Loucy (cell line): ENCODE measurements around the gene PIK3R5.

ENCODE experiments used
- H2AFZ ChIP-seq: fragments of 200-600 bp; sonication (generic); 2 replicates; pipeline ENCODE4 v1.6.0; 2016; ENCODE audit warnings: antibody characterized with exemption, mild to moderate bottlenecking, low read length, moderate library complexity
- H3F3A ChIP-seq: fragments of 200-600 bp; 2 replicates; pipeline ENCODE4 v1.6.0; 2016; ENCODE audit warnings: antibody characterized with exemption, low read depth, mild to moderate bottlenecking
- H3K27me3 ChIP-seq: fragments of 200-600 bp; sonication (generic); 2 replicates; pipeline ENCODE4 v1.6.1; 2014; ENCODE audit warnings: low read length, mild to moderate bottlenecking; ENCODE audit not compliant: insufficient read depth, poor library complexity, severe bottlenecking
- H3K36me3 ChIP-seq: fragments of 200-600 bp; sonication (generic); 2 replicates; pipeline ENCODE4 v1.6.1; 2016; ENCODE audit warnings: low read length; ENCODE audit not compliant: insufficient read depth
- H3K4me1 ChIP-seq: fragments of 200-600 bp; sonication (generic); 2 replicates; pipeline ENCODE4 v1.5.1; 2014; ENCODE audit warnings: low read length, mild to moderate bottlenecking; ENCODE audit not compliant: insufficient read depth, poor library complexity, severe bottlenecking
- H3K4me2 ChIP-seq: fragments of 200-600 bp; sonication (generic); 2 replicates; pipeline ENCODE4 v1.6.0; 2014; ENCODE audit warnings: antibody characterized with exemption, low read length, low read depth, mild to moderate bottlenecking; ENCODE audit not compliant: poor library complexity, severe bottlenecking
- H3K4me3 ChIP-seq: fragments of 200-600 bp; sonication (generic); 2 replicates; pipeline ENCODE4 v1.5.1; 2014; ENCODE audit warnings: low read length, mild to moderate bottlenecking, mixed read lengths; ENCODE audit not compliant: poor library complexity, severe bottlenecking
- H3K79me2 ChIP-seq: fragments of 200-600 bp; sonication (generic); 2 replicates; pipeline ENCODE4 v1.6.1; 2014; ENCODE audit warnings: low read length; ENCODE audit not compliant: insufficient read depth
- H3K9ac ChIP-seq: fragments of 200-600 bp; sonication (generic); 2 replicates; pipeline ENCODE4 v1.6.0; 2014; ENCODE audit warnings: mild to moderate bottlenecking, low read depth, low read length, moderate library complexity; ENCODE audit not compliant: poor library complexity, severe bottlenecking
- H3K9me2 ChIP-seq: fragments of 200-600 bp; sonication (generic); replicated peaks from 2 replicates; pipeline ENCODE4 v1.6.1; 2016; ENCODE audit warnings: low read depth, low read length, mixed read lengths
- H3K9me3 ChIP-seq: fragments of 200-600 bp; sonication (generic); 2 replicates; pipeline ENCODE4 v1.6.1; 2014; ENCODE audit warnings: mild to moderate bottlenecking, antibody characterized with exemption, low read length, low read depth; ENCODE audit not compliant: insufficient read depth
- H4K20me1 ChIP-seq: fragments of 200-600 bp; sonication (generic); 2 replicates; pipeline ENCODE4 v1.6.0; 2014; ENCODE audit warnings: antibody characterized with exemption, low read length, mild to moderate bottlenecking; ENCODE audit not compliant: insufficient read depth, poor library complexity, severe bottlenecking
- CTCF ChIP-seq: fragments of 200-600 bp; sonication (generic); conservative IDR thresholded peaks from 2 replicates; pipeline ENCODE4 v1.5.1; 2014; ENCODE audit warnings: mild to moderate bottlenecking, antibody characterized with exemption, low read length
- EZH2phosphoT487 ChIP-seq: fragments of 200-600 bp; IDR thresholded peaks from 2 replicates; pipeline ENCODE4 v1.6.1; 2018; ENCODE audit warnings: antibody characterized with exemption, mild to moderate bottlenecking, moderate library complexity, borderline replicate concordance

The PIK3R5 gene

GRCh38 chr17:8862213-8863056 lies 103.1 kb downstream of the PIK3R5 start:
- Histone ChIP-seq H3K9me2 (no peaks in the 10 kb centered on the region), H3F3A (peaks cover 1% of the 10 kb centered on the region; the same call in 1 of the 2 replicates), H3K4me1 (peaks cover 85% of the 10 kb centered on the region), H3K27me3 (no peaks in the 10 kb centered on the region), H4K20me1 (no peaks in the 10 kb centered on the region), H3K4me2 (peak overlapping the region; percentile 90), H2AFZ (no peak overlapping the region), H3K9ac (peak overlapping the region; percentile 57), H3K79me2 (peaks cover 86% of the 10 kb centered on the region), H3K9me3 (no peaks in the 10 kb centered on the region), H3K4me3 (peak overlapping the region; percentile 68), H3K36me3 (no peaks in the 10 kb centered on the region)
- TF ChIP-seq CTCF (no peak), EZH2phosphoT487 (no peak)

- peak overlapping the region; percentile 68 for H3K4me3 ChIP-seq
- peak overlapping the region; percentile 90 for H3K4me2 ChIP-seq
- H2AFZ ChIP-seq = no peak overlapping the region
- H3K9me3 ChIP-seq = no peaks in the 10 kb centered on the region
- no peak for TF ChIP-seq CTCF
- no peak for TF ChIP-seq EZH2phosphoT487
- peak overlapping the region; percentile 57 for H3K9ac ChIP-seq
- H3F3A ChIP-seq = peaks cover 4% of the 10 kb centered on the region; the same call in 1 of the 2 replicates
- H3K4me1 ChIP-seq = peaks cover 85% of the 10 kb centered on the region
- no peaks in the 10 kb centered on the region for H3K27me3 ChIP-seq
- H3K36me3 ChIP-seq = no peaks in the 10 kb centered on the region
- H4K20me1 ChIP-seq = no peaks in the 10 kb centered on the region
- H3K79me2 ChIP-seq = peaks cover 86% of the 10 kb centered on the region
- no peaks in the 10 kb centered on the region for H3K9me2 ChIP-seq
Observed at GRCh38 chr17:8861495-8862181, 103.9 kb downstream of the PIK3R5 start.

- no peaks in the 10 kb centered on the region for H3K9me2 ChIP-seq
- H2AFZ ChIP-seq = no peak overlapping the region
- no peaks in the 10 kb centered on the region for H3K9me3 ChIP-seq
- H3K79me2 ChIP-seq = peaks cover 83% of the 10 kb centered on the region; the same call in 1 of the 2 replicates
- no peak overlapping the region for H3K9ac ChIP-seq
- no peaks in the 10 kb centered on the region for H4K20me1 ChIP-seq
- H3F3A ChIP-seq = peaks cover 4% of the 10 kb centered on the region; the same call in 1 of the 2 replicates
- H3K27me3 ChIP-seq = no peaks in the 10 kb centered on the region
- no peaks in the 10 kb centered on the region for H3K36me3 ChIP-seq
- peaks cover 82% of the 10 kb centered on the region for H3K4me1 ChIP-seq
- peak overlapping the region; percentile 89 for H3K4me2 ChIP-seq
- peak overlapping the region; percentile 7 for H3K4me3 ChIP-seq
- TF ChIP-seq CTCF (no peak), EZH2phosphoT487 (no peak)
Observed at GRCh38 chr17:8859804-8860430, 105.6 kb downstream of the PIK3R5 start.
